ENCODE data around the gene QRICH1.

Gene QRICH1

GRCh38 chr3:49093853-49094767, at the start of gene QRICH1:
QRICH1 (minus strand) TSS chr3:49094071; CDS start chr3:49077017, 17,054 bp downstream.
- DNase-seq: peak; percentile 77

- no peak for DNase-seq
Measured at GRCh38 chr3:49140080-49140479, 46.2 kb upstream of the QRICH1 start.

- no peak for DNase-seq
Measured at GRCh38 chr3:49135499-49135898, 41.6 kb upstream of the QRICH1 start.

- DNase-seq: no peak
Measured at GRCh38 chr3:49134471-49135265, 40.8 kb upstream of the QRICH1 start.

- no peak for DNase-seq
Measured at GRCh38 chr3:49133226-49133951, 39.5 kb upstream of the QRICH1 start.

GRCh38 chr3:49132437-49133225, 38.8 kb upstream of the QRICH1 start, which contains the start of gene LAMB2:
LAMB2 (minus strand) TSS chr3:49133050; CDS start chr3:49132867, 183 bp downstream.
- DNase-seq: no peak

GRCh38 chr3:49132073-49132436, 38.2 kb upstream of the QRICH1 start:
- no peak for DNase-seq

- no peak for DNase-seq
Measured at GRCh38 chr3:49131576-49131975, 37.7 kb upstream of the QRICH1 start.

- DNase-seq: no peak
Measured at GRCh38 chr3:49131040-49131439, 37.2 kb upstream of the QRICH1 start.

GRCh38 chr3:49124991-49125670, 31.3 kb upstream of the QRICH1 start:
- DNase-seq: no peak

GRCh38 chr3:49124203-49124602, 30.3 kb upstream of the QRICH1 start:
- DNase-seq: no peak

GRCh38 chr3:49123687-49124086, 29.8 kb upstream of the QRICH1 start:
- no peak for DNase-seq

- no peak for DNase-seq
Measured at GRCh38 chr3:49122886-49123545, 29.1 kb upstream of the QRICH1 start.

- no peak for DNase-seq
Measured at GRCh38 chr3:49122451-49122850, 28.6 kb upstream of the QRICH1 start.

GRCh38 chr3:49122022-49122421, 28.2 kb upstream of the QRICH1 start:
- DNase-seq: no peak

- no peak for DNase-seq
Measured at GRCh38 chr3:49121132-49121736, 27.4 kb upstream of the QRICH1 start.

- no peak for DNase-seq
Measured at GRCh38 chr3:49120438-49121131, 26.7 kb upstream of the QRICH1 start, which contains the start of gene USP19. USP19 (minus strand) TSS chr3:49120823; CDS start chr3:49119145, 1,678 bp downstream.

- no peak for DNase-seq
Measured at GRCh38 chr3:49120096-49120437, 26.2 kb upstream of the QRICH1 start.

- no peak for DNase-seq
Measured at GRCh38 chr3:49119439-49119838, 25.6 kb upstream of the QRICH1 start.

GRCh38 chr3:49119036-49119435, 25.2 kb upstream of the QRICH1 start:
- DNase-seq: no peak

Measured in NCI-H1417 treated with DMSO at 0.1 percent for 48 hours (cell line).